GM12865 (cell line): ENCODE results near the gene MYO15A.

Experiments
- DNase-seq: peaks from one replicate; pipeline ENCODE4 v3.0.0; 2010; ENCODE audit warnings: low read depth
- H3K4me3 ChIP-seq: 2 replicates; pipeline ENCODE4 v1.5.1; 2011; ENCODE audit warnings: mild to moderate bottlenecking, low read depth, low read length, control low read depth
- CTCF ChIP-seq: IDR thresholded peaks from 2 replicates; pipeline ENCODE4 v1.5.1; 2011; ENCODE audit warnings: low read length, control low read depth, low read depth, inconsistent platforms; ENCODE audit not compliant: insufficient read depth; ENCODE audit errors: missing control alignments

The MYO15A gene

GRCh38 chr17:18187821-18188761, 79.5 kb downstream of the MYO15A start:
- H3K4me3 ChIP-seq: peak overlapping the region; percentile 73
- DNase-seq: peak; percentile 34
- no peak for TF ChIP-seq CTCF

- no peak for DNase-seq
- no peak for TF ChIP-seq CTCF
- no peak overlapping the region for H3K4me3 ChIP-seq
These were observed 82.2 kb downstream of the MYO15A start for GRCh38 chr17:18190628-18191235.

DNA sequence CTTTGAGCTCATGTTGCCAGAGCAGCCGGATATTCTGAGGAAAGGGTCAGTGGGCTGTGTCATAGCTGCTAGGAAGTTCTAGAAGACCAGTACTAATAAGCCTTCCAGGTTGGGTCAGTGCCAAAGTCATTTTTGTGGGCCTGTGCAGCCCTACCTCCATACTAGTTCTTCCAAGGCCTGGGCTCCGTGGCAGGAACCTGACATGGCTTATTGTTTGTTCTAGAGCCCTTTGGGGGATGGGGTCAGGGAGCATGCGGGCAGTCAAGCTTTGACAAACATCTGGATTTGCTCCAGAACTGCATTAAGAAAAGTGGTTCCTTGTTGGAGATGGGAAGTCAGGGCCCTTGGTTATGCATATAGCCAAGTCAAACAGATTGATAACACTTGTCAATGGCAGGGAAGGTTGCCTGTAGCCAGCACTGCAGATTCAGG, 82.7 kb downstream of the MYO15A start:
- no peak for DNase-seq
- H3K4me3 ChIP-seq: no peak overlapping the region
- no peak for TF ChIP-seq CTCF

GRCh38 chr17:18191967-18192366, 83.4 kb downstream of the MYO15A start:
- no peak overlapping the region for H3K4me3 ChIP-seq
- peak; percentile 30 for TF ChIP-seq CTCF
- DNase-seq: no peak

GRCh38 chr17:18194394-18194793, 85.8 kb downstream of the MYO15A start:
- no peak for TF ChIP-seq CTCF
- H3K4me3 ChIP-seq: no peak overlapping the region
- DNase-seq: no peak

DNA sequence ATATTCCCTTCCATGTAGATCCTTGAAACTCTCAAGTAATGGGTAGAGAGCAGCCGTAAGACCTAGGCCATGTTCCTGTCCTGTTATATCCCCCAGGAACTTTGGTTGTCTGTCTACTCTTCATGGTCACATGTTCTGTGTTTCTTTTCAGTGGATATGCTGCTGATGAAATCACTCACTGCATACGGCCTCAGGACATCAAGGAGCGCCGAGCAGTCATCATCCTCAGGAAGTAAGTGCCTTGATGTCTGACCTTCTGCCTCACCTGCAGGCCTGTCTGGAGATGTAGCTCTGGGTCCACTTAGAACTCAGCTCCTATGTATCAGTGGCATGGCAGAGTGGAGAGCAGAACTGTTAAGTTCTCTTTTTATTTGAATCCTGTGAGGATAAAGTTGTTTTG, 86.2 kb downstream of the MYO15A start:
- no peak overlapping the region for H3K4me3 ChIP-seq
- no peak for DNase-seq
- TF ChIP-seq CTCF: no peak

DNA sequence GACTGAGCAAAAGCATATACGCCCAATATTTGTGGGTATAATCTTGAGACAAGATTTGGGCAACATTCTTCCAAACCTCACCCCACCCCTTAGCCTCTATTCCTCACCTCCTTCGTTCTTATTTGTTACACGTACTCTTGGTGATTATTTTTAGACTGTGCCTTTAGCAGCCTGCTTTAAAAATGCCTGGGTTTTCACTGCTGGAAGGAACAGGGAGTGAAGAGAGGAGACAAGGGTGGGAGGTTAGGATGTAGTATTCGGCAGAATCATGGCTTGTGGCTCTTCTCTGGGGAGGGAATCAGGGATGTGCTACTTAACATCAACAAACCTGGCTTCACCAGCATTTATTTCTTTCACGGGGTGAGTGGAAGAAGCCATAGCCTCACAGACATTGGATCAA, 86.7 kb downstream of the MYO15A start:
- TF ChIP-seq CTCF: no peak
- H3K4me3 ChIP-seq: no peak overlapping the region
- no peak for DNase-seq
